ENCODE results near the gene RAB7A. TPM values are rescaled to one million over a fixed set of nuclear protein-coding genes. Genes with fewer than 3 reads are reported as not detected.

Gene RAB7A
- total RNA-seq, 1 experiment from 2014 or later, result 258 TPM

GRCh38 chr3:128742821-128743594, 17.0 kb downstream of the RAB7A start:
- TF ChIP-seq EZH2 (IDR thresholded peaks at IDR 0.05; ENCODE audit: borderline replicate concordance, low read depth, low read length, poor library complexity, severe bottlenecking) (no peak), CTCF (conservative IDR thresholded peaks at IDR 0.05; ENCODE audit: low read depth, low read length) (no peak)
- peaks cover 20% of the 10 kb centered on the region for H3K36me3 ChIP-seq (ENCODE audit: insufficient read depth, low read length, poor library complexity, severe bottlenecking)
- H3K27me3 ChIP-seq (replicated peaks; ENCODE audit: insufficient read depth, low read depth, low read length, poor library complexity), result no peaks in the 10 kb centered on the region
- BruUV-seq (replicated peaks), result no TSS peak
- no peak overlapping the region for H3K27ac ChIP-seq (ENCODE audit: low read depth, low read length, poor library complexity, severe bottlenecking)
- H3K4me1 ChIP-seq (ENCODE audit: insufficient read depth, low read length, poor library complexity, severe bottlenecking), result no peaks in the 10 kb centered on the region
- POLR2A ChIA-PET (ENCODE audit: low non-redundant PET), result no interaction called here
- no peak for DNase-seq (ENCODE audit: low spot score)
- no peak overlapping the region for H3K4me3 ChIP-seq (ENCODE audit: low read depth, low read length, poor library complexity, severe bottlenecking)
- CTCF ChIA-PET, result no interaction called here
- intact Hi-C loops (cut with micrococcal nuclease; ENCODE audit: unreplicated experiment), result no loop called here
- H3K9me3 ChIP-seq (ENCODE audit: low read depth, low read length, poor library complexity, severe bottlenecking), result peaks cover 4% of the 10 kb centered on the region

GRCh38 chr3:128745742-128746141, 19.8 kb downstream of the RAB7A start:
- CTCF ChIA-PET, result no interaction called here
- Histone ChIP-seq H3K27me3 (replicated peaks; ENCODE audit: insufficient read depth, low read depth, low read length, poor library complexity) (no peaks in the 10 kb centered on the region), H3K27ac (ENCODE audit: low read depth, low read length, poor library complexity, severe bottlenecking) (no peak overlapping the region), H3K36me3 (ENCODE audit: insufficient read depth, low read length, poor library complexity, severe bottlenecking) (peaks cover 17% of the 10 kb centered on the region), H3K4me1 (ENCODE audit: insufficient read depth, low read length, poor library complexity, severe bottlenecking) (no peaks in the 10 kb centered on the region), H3K9me3 (ENCODE audit: low read depth, low read length, poor library complexity, severe bottlenecking) (peaks cover 4% of the 10 kb centered on the region), H3K4me3 (ENCODE audit: low read depth, low read length, poor library complexity, severe bottlenecking) (no peak overlapping the region)
- intact Hi-C loops (cut with micrococcal nuclease; ENCODE audit: unreplicated experiment), result no loop called here
- no TSS peak for BruUV-seq (replicated peaks)
- DNase-seq (ENCODE audit: low spot score), result no peak
- POLR2A ChIA-PET (ENCODE audit: low non-redundant PET), result no interaction called here
- no peak for TF ChIP-seq CTCF (conservative IDR thresholded peaks at IDR 0.05; ENCODE audit: low read depth, low read length)
- no peak for TF ChIP-seq EZH2 (IDR thresholded peaks at IDR 0.05; ENCODE audit: borderline replicate concordance, low read depth, low read length, poor library complexity, severe bottlenecking)

- TF ChIP-seq EZH2 (IDR thresholded peaks at IDR 0.05; ENCODE audit: borderline replicate concordance, low read depth, low read length, poor library complexity, severe bottlenecking), result no peak
- no TSS peak for BruUV-seq (replicated peaks)
- POLR2A ChIA-PET (ENCODE audit: low non-redundant PET), result interaction anchor here (0.6 kb wide), 1 partner anchor 116 kb away, joined by 5 read pairs; no protein-coding TSS in a partner anchor
- no peaks in the 10 kb centered on the region for H3K4me1 ChIP-seq (ENCODE audit: insufficient read depth, low read length, poor library complexity, severe bottlenecking)
- CTCF ChIA-PET, result no interaction called here
- H3K9me3 ChIP-seq (ENCODE audit: low read depth, low read length, poor library complexity, severe bottlenecking), result peaks cover 4% of the 10 kb centered on the region
- no peak overlapping the region for H3K27ac ChIP-seq (ENCODE audit: low read depth, low read length, poor library complexity, severe bottlenecking)
- no peak for DNase-seq (ENCODE audit: low spot score)
- H3K36me3 ChIP-seq (ENCODE audit: insufficient read depth, low read length, poor library complexity, severe bottlenecking), result peaks cover 10% of the 10 kb centered on the region
- intact Hi-C loops (cut with micrococcal nuclease; ENCODE audit: unreplicated experiment), result no loop called here
- H3K27me3 ChIP-seq (replicated peaks; ENCODE audit: insufficient read depth, low read depth, low read length, poor library complexity), result no peaks in the 10 kb centered on the region
- H3K4me3 ChIP-seq (ENCODE audit: low read depth, low read length, poor library complexity, severe bottlenecking), result no peak overlapping the region
Measured at GRCh38 chr3:128746881-128747280, 20.9 kb downstream of the RAB7A start.

GRCh38 chr3:128748557-128748956, 22.6 kb downstream of the RAB7A start:
- H3K9me3 ChIP-seq (ENCODE audit: low read depth, low read length, poor library complexity, severe bottlenecking), result no peaks in the 10 kb centered on the region

More at GRCh38 chr3:128748557-128748956, 22.6 kb downstream of the RAB7A start:
- no peak for DNase-seq (ENCODE audit: low spot score)
- POLR2A ChIA-PET (ENCODE audit: low non-redundant PET), result no interaction called here
- CTCF ChIA-PET, result no interaction called here
- Histone ChIP-seq H3K27ac (ENCODE audit: low read depth, low read length, poor library complexity, severe bottlenecking) (no peak overlapping the region), H3K4me3 (ENCODE audit: low read depth, low read length, poor library complexity, severe bottlenecking) (no peak overlapping the region), H3K27me3 (replicated peaks; ENCODE audit: insufficient read depth, low read depth, low read length, poor library complexity) (no peaks in the 10 kb centered on the region), H3K4me1 (ENCODE audit: insufficient read depth, low read length, poor library complexity, severe bottlenecking) (no peaks in the 10 kb centered on the region), H3K36me3 (ENCODE audit: insufficient read depth, low read length, poor library complexity, severe bottlenecking) (peaks cover 4% of the 10 kb centered on the region)
- intact Hi-C loops (cut with micrococcal nuclease; ENCODE audit: unreplicated experiment), result no loop called here
- no TSS peak for BruUV-seq (replicated peaks)
- TF ChIP-seq CTCF (conservative IDR thresholded peaks at IDR 0.05; ENCODE audit: low read depth, low read length), result no peak
- TF ChIP-seq EZH2 (IDR thresholded peaks at IDR 0.05; ENCODE audit: borderline replicate concordance, low read depth, low read length, poor library complexity, severe bottlenecking), result no peak
